Fibroblast of peridontal ligament (primary cell): ENCODE results near the gene DHX35.

Experiments used
- DNase-seq: peaks from one replicate; pipeline ENCODE4 v3.0.0-alpha.2; 2010; ENCODE audit errors: extremely low read depth

Gene DHX35

DNA sequence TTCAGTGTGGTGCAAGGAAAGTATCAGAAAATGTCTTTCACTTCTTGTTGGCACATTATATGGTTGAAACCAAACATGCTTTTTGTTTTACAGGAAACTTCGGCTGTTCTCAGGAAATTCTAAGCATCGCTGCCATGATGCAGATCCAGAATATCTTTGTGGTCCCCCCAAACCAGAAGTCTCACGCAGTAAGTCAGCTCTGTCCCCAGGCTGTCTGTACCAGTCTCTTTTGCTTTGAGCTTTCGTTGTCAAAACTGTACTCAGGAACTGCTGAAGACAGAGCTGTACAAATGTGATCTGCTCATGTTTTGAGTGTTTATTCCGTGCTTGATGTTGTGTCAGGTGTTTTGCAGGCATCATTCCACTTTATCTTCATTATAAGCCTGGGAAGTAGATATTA lies 59.6 kb downstream of the DHX35 start:
- no peak for DNase-seq

DNA sequence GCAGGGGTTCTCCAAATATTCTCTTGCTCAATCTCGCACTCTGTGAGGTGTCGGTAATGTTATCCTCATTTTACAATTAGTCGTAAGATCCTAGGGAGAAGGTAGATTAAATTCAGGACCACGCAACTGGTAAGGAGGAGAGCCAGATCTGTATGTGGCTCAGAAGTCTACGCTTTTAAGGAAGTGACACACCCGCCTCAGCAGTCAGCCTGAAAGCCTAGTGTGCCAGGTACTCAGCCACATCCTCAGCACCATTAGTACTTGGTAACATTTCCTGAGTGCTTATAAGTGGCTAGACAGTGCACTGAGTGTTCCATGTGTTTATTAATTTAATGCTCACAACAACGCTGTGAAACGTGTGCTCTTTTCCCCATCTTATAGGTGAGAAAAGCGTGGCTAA lies 63.7 kb downstream of the DHX35 start:
- DNase-seq: no peak

DNA sequence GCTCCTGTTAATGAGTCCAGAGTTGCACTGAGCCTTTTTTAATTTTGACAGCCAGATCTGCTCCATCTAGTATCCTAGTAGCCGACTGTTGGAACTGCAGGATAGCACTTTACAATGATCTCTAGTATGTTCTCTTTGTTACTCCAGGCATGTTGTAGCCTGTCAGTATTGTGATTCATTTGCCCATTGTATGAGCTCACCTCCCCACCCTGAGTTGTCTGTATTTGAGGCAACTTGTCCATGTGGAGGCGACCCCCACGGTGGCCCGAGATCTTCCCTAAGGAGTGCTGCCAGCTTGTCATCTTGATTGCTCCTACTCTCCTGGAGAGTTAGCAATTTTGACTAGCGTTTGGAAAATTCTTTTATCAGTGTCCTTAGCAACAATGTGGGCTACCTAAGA lies 67.2 kb downstream of the DHX35 start:
- no peak for DNase-seq

DNA sequence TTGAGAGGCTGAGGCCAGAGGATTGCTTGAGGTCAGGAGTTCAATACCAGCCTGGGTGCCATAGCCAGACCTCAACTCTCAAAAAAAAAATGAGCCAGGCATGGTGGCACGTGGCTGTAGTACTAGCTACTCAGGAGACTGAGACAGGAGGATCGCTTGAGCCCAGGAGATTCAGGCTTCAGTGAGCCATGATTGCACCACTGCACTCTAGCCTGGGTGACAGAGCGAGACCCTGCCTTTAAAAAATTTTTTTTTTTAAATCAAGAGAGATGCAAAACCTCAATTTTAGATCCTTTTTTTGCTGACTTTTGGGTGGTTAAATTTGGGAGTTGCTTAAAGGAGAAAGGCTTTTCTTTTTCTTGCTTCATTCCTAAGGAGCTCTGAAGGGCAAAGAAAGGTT lies 70.9 kb downstream of the DHX35 start:
- no peak for DNase-seq

DNA sequence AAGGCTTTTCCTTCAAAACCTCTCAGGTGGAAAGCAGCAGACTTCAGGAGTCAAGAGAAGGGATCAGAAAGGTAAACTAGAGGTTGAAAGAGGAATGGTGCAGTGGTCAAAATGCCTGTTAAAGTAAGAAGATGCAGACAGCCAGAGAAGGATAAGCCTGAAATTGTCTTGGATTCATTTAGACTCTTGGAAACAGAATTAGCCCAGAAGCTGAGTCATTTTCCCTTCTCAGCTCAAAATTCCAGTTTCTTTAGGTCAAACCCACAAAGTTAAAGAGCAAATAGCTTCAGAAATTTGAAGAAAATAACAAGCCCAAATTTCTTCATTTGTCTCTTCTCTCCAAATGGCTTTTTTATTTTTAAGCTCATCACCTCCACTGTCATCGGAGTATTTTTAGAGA lies 73.9 kb downstream of the DHX35 start:
- DNase-seq: peak; percentile 82

DNA sequence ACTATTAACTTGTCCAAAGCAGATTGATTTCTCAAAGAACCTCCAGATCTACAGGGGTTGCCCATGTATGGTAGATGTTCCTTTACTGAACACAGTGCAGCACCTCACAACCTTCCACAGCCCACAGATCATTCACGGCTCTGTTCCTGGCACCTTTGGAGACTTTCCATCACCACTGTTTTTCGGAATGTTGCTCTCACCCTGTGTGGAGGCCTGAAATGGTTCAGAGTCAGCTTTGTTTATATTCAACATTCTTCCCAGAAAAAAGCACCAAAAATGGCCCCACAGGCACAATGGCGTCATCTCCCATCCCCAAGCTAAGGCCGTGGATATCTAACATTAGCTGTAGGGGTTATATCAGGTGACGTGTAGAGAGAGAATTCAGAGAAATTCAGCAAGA lies 74.7 kb downstream of the DHX35 start:
- DNase-seq: peak; percentile 60

DNA sequence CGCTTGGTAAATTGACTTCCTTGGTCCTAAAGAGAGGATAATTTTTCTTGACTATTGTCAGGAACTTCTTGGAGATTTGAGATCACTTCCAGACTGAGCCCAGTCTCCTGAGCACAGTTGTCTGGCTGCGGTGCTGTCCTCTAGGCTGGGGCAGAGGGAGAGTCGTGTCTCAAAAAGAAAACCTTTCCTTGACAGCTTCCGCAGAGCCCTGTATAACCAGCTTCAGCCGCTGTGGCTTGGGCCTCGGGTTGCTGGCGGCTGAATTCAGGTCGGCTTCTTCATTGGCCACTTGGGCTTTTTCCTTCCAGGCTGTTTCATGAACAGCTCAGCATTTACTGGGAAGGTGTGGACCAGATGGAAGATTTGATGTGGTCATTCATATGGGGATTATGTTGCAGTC lies 75.9 kb downstream of the DHX35 start:
- DNase-seq: no peak

DNA sequence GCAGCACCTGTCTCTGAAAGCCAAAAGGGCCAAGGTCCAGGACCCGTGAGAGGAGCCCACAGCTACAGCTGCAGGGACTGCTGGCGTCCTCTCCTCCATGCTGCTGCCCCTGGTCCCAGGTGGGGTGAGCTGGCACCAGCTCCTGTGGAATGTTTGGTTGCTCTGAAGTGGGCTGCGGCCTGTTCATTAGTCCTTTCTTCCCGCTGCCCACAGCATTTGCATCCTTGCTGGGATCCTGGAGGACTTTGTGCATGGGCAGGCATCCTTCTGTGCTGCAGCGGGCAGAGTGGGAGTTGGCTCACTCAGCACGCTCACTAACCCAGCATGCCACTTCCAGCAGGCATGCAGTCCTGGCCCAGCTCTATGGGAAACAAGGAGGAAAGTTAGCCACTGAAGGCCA lies 76.4 kb downstream of the DHX35 start:
- DNase-seq: no peak

DNA sequence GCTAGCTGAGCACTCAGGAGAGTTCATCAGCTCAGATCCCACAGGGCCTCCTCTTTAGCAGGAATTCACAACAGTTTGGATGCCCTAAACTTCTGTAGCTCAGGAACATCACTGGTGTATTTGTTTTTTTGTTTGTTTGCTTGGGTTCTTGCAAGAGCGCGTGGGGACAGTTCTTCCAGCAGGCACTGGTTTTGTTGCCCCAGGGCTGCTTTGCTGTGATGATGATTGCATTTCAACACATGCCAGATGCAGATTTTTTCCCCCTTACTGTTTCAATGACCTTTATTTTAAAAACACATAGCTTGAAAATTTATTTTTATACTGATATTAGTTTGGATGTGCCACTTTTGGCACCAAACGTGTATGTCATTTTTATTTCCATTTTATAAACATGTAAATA lies 77.1 kb downstream of the DHX35 start:
- no peak for DNase-seq

DNA sequence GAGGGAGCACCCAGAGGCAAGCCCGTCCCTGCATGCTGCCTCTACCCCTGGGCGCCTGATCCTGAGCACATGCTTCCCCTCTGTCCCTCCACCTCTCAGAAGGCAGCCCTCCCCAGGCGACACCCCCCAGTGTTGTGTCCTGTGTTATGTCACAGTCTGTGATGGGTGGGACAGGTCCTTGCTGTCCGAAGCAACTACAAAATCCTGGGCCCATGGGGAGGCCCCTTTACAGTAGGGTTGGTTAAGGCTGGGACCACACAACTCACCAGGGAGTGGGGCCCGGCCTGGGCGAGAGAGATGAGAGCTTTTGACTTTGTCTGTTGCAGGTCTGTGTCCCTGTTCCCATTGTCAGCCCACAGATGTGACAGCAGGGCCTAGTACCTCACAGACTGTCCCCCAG lies 78.0 kb downstream of the DHX35 start:
- no peak for DNase-seq

DNA sequence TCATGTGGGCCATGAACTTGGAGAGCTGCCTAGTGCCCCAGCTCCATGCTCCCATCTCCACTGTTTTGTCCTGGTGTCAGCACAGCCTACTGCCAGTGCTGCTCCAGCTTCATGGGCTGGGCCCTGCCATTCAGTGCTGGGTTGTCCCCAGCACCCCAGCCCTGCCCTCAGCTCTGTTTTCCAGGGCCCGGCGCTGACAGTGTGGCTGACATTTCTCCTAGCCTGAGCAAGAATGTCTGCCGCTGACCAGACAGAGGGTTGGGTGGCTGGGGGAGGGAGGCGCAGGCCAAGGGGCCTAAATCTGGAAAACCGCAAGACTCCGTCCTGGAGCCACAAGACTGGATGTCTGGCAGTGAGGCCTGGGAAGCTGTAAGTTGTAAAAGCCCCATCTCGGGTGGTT lies 78.9 kb downstream of the DHX35 start:
- no peak for DNase-seq

DNA sequence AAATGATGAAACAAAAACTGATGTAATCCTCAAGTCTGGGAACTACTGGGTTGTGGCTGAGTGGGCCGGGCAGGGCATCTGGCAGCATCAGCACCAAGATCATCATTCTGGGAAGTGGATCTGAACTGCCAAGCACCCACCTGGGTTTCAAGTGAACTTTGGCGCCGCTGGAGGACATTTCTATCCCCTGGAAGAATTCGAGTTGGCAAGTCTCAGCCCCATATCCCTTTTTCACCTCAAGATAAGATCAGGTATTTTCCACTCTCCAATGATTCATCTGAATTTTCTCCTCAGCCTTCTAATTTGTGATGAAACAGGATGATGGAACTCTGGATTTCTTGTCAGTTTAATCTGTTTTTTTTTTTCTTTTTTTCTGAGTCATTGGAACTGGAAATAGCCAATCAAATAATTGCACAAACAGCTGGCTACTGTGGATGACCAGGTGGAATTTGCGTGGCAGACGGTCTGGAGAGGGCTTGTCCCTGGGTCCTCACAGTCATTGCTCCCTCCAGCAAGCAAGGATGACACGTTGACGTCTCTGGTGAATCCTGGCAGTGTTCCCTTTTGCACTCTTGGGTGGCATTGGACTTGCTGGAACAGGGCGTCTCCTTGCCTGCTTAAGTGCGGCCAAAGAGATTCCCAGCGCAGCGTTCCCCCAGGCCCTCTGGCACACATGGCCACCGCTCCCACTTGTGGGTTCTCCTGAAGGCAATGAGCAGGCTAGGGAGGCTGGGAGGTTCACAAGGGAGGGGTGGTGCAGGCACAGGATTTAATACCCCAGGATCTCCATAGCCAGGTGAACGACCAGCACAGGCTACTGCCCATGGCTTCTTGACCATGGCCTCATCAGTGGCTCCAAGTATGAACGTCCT lies 80.4 kb downstream of the DHX35 start:
- DNase-seq: no peak

DNA sequence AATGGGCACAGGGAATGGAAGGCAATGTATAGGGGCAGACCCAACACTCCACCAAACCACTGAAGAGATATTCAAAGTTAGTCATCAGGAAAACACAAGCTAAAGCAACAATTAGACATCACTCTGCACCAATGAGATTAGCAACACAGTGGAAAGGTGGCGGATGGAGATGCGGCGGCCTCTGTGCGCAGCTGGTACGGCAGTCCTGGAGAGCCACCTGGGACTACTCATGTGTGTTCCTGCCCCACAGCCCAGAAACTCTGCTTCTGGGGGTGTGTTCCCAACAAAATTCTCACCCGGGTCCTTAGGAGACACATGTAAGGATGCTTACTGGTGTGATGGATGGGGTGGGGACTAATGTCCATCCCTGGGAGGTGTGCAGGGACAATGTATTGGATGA lies 82.4 kb downstream of the DHX35 start:
- no peak for DNase-seq

DNA sequence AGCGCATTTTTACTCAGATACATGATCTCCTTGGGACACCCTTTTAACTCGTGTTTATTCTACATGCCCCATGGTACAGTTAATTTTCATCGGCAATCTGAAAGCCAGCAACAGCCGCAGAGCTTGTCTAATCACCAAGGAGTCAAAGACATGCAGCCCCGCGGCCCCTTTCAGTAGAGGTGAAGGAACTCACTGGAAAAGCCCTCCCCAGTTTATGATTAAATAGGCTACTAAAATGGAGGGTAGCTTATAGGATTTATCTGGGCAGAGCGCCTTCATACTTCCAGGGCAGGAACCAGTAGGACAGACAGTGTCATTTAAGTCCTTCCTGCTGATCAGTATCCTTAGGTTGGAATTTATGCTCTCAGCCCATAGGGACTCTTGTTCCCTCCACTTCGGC lies 83.5 kb downstream of the DHX35 start:
- DNase-seq: no peak

DNA sequence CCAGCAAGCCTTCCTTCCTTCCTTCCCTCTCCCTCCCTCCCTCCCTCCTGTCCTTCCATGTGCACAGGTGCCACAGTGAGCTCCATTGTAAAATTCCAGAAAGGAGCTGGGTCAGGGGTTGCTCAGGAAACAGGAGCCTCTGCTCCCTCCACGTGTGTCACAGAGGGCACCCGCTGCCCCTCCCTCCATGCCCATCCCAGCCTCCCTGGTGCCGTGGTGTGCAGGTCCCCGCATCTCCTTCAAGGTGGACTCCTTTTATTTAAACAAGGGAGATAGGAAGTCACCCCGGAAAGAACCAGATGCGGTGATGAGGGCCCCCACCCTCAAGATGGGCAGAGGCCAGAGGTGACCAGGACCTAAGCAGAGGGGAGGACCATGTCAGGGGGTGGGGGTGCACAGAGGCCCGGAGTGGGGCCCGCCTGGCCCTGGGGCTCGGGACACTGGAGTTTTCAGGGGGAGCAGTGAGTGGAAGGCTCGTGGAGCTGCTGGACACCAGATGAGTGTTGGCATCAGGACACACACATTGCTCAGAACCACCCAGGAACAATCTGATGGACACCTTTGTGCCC lies 85.4 kb downstream of the DHX35 start:
- no peak for DNase-seq

DNA sequence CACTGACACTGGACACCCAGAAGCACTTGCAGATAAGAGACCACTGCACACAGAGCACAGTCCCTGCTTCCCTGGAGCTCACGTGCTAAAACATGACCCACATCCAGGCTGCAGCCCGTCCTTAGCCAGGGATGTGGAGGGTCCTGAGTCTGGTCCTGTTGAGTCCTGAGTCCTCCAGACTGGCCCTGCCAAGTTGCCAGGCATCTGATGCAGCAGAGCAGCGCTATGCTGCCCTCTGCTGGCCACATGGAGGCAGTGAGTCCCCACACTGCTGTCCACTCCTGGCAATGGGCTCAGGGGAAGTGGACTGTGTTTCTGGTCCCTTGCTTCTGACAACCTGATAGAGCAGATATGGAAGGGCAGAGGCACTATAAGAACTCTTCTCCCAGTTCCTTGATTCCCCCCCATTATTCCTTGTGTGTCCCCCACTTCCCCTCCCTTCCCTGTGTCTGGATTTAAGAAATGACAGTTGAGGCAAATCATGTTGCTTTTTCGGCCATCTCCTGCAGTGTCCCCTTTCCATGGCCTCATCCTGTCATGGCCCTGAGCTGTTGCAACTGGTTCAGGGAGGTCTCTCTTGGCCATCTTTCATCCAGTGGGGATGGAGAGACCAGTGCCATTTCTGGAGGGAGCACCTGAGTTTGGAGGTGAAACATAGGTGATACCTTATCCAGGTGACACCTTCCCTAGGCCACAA lies 86.0 kb downstream of the DHX35 start:
- DNase-seq: peak; percentile 78

DNA sequence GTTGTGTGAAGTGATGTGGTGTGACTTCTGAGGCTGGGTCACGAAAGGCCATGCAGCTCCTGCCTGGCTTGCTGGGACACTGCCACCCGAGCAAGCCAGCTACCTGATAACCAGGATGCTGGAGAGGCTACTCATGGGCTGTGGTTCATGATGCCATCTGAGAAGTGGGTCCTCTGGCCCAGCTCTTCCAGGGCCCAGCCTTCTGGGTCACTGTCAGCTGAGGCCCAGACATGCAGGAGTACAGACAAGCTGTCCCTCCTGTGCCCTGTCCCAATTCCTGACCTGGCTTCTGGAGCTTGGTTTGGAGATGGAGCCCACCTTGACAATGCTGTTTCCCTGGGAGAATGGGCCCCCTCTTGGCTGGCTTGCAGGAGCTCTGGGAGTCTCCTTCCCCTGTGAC lies 87.0 kb downstream of the DHX35 start:
- DNase-seq: no peak

DNA sequence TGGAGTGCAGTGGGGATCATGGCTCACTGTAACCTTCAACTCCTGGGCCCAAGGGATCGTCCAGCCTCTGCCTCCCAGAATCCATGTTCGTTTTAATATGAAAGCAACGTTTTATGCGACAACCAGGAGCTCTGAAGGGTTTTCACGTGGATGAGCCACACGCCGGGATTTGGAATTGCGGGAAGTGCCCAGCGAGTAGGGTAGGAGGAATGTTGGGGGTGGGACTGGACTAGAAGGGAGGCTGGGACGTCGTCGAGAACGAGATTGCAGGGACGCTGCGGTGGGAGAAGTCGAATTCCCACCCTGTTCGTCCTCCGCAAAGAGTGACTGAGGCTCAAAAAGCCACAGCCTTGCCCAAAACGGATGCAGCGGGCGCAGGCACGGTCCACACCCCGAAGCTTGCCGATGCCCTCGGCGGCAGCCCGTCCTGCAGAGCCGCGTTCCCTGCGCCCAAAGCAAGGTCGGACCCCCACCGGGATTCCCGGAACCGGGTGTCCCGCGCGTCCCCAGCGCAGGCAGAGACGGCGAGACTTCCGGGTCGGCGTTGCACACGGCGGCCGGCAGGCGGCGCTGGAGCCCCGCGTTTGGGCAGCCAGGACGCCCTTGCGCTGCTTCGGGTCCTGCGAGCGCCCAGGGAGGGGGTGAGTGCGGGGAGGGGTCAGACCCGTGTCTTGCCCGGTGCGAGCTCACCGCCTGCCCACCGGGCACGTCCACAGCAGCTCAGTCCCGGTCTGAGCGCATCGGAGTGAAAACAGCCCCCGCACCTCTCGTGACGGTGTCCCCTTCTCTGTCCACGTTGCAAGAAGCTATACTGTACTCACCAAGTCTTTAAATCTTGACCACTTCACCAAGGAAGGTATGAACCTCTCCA lies 87.8 kb downstream of the DHX35 start:
- DNase-seq: peak; percentile 58

DNA sequence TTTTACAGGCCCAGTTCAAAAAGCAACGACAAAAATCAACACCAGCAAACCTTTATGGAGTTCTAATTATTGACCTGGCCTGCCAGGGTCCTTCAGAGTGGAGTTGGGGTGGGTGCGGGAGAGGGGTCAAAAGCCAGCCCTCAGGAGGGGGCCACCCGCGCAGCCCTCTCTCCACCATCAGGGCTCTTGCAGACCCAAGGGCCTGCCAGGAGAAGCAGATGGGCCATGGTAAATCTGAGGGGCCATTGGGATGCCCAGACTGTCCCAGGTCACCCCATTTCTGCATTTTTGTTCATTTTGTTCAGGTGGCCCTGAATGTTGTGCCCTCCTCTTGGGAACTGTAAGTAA lies 88.4 kb downstream of the DHX35 start:
- no peak for DNase-seq

DNA sequence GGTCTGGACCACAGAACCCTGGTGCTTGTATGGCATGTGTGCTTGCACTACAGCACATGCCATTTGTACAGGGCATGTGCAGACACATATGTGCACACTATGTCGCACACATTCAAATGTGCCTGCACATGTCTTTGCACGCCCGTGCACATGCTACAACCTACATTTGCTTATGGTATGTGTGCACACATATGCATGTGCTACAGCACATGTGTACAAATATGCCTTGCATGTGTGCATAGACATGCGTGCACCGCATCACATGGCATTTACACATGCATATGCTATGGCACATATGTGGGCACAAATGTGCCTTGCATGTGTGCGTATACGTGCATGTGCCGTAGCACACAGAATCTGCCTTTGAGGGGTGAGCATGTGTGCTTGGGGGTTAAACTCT lies 90.5 kb downstream of the DHX35 start:
- no peak for DNase-seq

DNA sequence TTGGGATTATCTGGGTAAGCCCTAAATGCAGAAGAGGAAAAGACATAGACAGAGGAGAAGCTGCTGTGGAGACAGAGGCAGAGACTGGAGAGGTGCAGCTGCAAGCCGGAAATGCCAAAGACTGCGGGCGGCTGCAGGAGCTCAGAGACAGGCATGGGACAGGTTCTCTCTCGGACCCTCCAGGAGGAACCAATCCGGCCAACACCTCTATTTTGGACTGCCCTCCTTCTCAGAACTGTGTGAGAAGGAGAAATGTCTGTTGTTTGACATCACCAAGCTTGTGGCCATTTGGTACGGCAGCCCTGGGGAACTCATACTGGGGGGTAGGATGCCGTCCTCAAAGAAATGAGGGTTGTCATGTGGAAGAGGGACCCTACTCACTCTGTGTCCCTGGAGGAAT lies 95.0 kb downstream of the DHX35 start:
- DNase-seq: no peak

DNA sequence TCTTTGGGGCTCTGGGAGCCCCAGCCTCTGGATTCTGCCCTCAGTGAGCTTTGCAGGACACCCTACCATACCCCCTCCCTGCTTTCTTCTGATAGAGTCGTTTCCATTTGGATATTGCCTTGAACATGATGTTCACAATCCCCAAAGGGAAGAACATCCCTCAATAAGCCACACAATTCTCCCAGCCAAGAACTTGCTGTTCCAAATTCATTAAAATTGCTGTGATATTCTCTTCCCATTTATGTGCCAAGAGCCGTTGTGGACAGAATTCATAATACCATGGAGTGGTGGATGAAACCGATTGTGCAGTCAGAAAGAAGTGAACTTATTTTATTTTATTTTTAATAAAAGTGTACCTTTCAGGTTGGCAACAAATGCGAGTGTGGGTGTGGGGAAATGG lies 95.8 kb downstream of the DHX35 start:
- DNase-seq: no peak
